Stimulated activated CD8-positive, alpha-beta memory T cell treated with anti-CD3 and anti-CD28 coated beads, Interleukin-12 subunit alpha, Interleukin-12 subunit beta, amount 100 ng/mL, for 1 hour (primary cell): ENCODE data around the gene MAX.
"Not testable (repeated sequence)": the region's sequence is repeated elsewhere in the genome, so short reads cannot be mapped to it uniquely, and the experiment has no call there.

Experiments used
- DNase-seq: peaks from one replicate; pipeline ENCODE4 v3.0.0-alpha.2; 2020; ENCODE audit warnings: low read depth

The MAX gene

DNA sequence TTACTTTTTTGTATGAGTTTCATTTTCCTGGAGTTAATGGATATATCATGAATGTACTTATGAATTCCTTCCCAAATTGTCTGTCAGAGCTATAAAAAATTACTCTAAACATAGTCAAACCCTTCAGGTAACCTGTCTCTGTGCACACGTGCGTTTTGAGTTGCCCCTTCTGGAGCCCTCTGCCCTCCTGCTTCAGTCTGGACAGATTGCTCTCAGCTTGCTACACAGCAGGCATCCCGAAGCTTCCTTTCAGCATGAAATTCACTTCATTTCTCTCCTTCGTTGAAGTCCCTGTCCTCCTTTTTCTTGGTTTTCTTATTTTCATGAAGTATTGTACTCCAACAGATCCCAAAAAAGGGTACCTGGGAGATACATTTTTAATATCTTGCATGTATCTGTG lies 68.3 kb downstream of the MAX start:
- DNase-seq = no peak

DNA sequence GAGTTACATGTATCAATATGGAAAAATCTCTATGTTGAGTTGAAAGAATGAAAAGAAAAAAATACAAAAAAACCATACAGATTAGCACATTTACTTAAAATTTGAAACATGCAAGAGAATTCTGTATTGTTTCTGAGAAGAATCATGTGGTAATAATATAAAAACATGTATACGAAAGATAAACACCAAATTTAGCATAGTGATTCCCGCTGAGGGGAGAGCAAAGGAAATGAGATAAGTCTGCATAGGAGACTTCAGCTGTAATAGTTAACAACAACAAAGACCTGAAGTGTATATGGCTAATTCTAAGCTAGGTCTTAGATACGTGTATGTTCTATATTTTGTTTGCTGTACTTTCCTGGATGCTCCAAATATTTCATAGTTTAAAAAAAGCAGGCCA lies 69.1 kb downstream of the MAX start:
- DNase-seq = no peak

DNA sequence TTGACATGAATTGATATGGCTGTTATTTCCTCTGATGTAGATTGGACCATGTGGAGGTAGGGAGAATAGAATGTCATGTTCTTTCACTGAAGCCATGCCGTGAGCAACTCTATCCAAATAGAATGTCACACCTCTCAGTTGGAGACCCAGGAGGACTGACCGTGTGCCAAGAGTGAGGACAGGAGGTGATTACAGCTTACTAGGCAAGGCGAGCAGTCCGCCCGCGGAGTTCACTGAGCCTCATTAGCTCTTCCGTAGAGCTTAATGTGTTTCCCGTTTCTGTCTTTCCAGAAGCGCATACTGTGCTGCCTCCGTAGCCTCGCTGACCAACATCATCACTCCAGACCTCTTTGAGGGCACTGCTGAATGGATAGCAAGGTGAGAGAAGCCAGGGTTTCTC lies 70.0 kb downstream of the MAX start:
- no peak for DNase-seq

DNA sequence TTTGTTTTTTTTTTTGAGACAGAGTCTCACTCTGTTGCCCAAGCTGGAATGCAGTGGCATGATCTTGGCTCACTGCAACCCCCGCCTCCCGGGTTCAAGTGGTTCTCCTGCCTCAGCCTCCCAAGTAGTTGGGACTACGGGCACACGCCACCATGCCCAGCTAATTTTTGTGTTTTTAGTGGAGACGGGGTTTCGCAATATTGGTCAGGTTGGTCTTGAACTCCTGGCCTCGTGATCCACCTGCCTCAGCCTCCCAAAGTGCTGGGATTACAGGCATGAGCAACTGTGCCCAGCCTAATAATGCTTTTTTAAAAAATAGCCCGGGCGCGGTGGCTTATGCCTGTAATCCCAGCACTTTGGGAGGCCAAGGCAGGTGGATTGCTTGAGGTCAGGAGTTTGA lies 71.0 kb downstream of the MAX start:
- DNase-seq = not testable (repeated sequence)

DNA sequence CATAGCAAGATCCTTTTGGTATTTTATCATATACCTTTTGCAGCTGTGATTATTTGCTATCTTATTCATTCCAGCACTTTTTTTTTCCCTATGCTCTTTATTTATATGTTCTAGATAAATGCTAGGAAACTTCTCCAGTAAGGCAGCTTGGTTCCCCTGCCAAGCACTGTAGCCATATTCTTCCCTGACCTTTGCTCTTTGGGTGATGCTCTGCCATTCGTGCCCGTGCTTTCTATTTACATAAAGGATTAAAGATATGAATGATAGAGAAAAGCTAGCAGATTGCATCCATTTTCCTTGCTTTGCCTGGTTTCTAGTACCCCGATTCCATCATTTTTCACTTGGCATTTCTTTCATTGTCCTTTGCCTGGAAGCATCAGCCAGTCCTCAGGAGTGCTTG lies 73.4 kb downstream of the MAX start:
- no peak for DNase-seq

DNA sequence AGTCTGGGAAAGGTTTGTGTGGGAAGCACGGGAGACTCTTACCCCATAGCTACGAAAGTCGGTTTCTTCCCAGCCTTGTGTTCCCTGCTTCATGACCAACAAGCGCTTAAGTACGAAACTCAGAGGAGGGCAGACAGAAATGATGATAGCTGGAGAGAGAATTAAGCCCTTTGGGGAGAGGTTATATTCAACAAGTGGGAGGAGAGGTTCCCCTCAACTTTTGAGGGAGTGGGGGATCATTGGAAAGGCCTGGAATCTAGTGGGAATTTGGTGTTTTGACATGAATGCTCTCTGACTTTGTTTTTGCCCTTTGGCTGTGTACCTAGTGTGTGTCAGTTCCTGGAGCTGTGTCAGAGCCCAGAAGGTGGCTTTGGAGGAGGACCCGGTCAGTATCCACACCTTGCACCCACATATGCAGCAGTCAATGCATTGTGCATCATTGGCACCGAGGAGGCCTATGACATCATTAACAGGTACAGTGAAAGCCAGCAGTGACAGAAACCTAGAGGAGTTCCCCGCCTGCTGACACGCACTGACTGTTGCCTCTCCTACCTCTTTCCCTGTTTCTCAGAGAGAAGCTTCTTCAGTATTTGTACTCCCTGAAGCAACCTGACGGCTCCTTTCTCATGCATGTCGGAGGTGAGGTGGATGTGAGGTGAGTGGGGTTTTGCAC lies 75.1 kb downstream of the MAX start:
- DNase-seq = no peak

DNA sequence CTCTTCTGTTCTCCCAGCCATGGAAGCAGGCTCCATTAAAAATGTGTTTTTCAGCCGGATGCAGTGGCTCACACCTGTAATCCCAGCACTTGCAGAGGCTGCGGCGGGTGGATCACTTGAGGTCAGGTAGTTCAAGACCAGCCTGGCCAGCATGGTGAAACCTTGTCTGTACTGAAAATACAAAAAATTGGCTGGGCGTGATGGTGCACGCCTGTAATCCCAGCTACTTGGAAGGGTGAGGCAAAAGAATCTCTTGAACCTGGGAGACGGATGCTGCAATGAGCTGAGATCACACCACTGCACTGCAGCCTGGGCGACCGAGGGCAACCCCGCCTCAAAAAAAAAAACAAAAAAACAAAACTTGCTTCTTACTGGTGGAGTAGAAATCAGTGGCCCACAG lies 75.8 kb downstream of the MAX start:
- no peak for DNase-seq

DNA sequence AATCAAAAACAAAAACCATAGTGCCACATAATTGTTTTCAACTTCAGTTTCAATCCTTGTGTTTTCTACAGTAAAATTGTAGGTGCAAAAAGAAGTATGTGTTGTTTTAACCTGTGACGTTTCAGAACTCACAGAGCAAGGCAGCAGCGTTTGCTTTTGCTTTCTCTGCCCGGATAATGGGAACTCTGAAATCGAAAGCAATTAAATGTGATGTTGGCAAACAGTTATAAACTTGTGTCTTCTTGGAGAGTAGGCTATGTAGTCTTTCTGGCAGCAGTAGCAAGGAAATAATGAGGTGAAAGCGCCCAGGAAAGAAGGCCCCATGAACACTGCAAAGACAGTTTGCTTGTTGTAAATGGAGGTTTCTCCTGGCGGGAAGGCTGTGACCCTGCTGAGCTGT lies 76.5 kb downstream of the MAX start:
- no peak for DNase-seq
